ENCODE data around the gene PRSS23. TPM values are rescaled to one million over a fixed set of nuclear protein-coding genes. Genes with fewer than 3 reads are reported as not detected.
"Not testable (repeated sequence)": the region's sequence is repeated elsewhere in the genome, so short reads cannot be mapped to it uniquely, and the experiment has no call there.

PRSS23 gene, protein sequence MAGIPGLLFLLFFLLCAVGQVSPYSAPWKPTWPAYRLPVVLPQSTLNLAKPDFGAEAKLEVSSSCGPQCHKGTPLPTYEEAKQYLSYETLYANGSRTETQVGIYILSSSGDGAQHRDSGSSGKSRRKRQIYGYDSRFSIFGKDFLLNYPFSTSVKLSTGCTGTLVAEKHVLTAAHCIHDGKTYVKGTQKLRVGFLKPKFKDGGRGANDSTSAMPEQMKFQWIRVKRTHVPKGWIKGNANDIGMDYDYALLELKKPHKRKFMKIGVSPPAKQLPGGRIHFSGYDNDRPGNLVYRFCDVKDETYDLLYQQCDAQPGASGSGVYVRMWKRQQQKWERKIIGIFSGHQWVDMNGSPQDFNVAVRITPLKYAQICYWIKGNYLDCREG
- 1 to 10 TPM; 1.6 to 2.0 TPM for total RNA-seq

DNA sequence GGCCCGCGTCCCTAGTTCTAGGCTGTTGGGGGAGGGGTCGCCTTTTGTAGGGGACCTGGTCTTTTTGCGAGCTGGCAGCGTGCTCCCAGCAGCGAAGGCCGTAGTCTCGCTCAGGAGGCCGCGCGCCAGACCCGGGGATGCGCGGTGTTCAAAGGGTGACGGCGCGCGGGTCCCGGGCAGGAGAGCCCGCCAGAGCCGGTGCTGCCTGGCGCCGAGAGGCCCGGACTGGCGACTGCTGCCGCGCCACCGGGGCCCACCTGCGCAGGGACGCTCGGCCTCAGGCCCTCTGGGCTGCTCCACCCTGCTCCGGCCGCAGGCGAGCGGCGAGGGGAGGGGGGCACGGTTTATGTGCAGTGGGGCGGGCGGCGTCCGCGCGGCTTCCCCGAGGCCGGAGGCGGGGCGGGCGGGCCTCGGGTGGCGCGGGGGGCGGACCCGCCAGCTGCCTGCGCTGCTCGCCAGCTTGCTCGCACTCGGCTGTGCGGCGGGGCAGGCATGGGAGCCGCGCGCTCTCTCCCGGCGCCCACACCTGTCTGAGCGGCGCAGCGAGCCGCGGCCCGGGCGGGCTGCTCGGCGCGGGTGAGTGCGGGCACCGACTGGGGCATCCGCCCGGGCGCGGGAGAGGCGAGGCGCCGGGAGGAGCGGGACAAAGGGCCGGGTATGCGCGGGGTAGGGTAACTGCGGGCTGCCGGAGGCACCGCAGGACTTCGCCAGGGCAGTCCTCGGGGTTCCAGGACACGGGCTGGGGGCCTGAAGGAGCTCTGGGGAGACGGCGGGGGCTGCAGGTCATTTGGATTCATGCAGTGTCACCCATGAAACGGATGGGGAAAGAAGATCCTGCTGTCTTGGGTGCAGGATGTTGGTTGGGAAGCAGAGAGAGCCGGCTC is at the start of gene PRSS23:
Gene PRSS23 (plus strand): TSS at position 467 of the 884 bp plus-strand sequence. CDS start 7,102 bp downstream, outside the sequence.
- DNase-seq (ENCODE audit: low spot score in 2 of 2) (peak; percentile 45 to 58), ATAC-seq (peak; percentile 73 to 78)
- Mint-ChIP-seq H3K27ac (no peak within 1 kb of the TSS), H3K9me3 (no peaks in the 10 kb centered on the region), H3K36me3 (peaks cover 0 to 7% of the 10 kb centered on the region in 2 donors)

DNA sequence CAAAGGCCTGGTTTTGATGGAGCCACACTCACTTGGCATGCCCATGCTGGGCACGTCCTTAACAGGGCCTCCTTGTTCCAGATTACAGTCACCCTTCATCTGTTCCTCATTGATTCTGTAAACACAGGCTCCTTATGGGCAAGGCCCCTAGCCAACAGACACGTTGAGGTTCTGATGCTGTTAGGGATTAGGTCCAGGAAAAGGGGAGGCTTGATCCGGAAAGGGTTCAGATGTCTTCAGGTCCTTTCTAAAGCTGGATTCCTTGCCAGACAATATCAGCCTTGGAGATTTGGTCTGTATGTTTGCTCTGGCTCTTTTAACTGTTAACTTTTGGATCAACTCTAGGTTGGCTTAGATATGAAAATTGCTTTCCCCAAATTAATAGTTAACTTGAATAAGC is 46.9 kb upstream of the PRSS23 start:
- H3K27ac Mint-ChIP-seq, result no peak overlapping the region
- no peaks in the 10 kb centered on the region for H3K36me3 Mint-ChIP-seq
- DNase-seq (ENCODE audit: low spot score in 2 of 2) (no peak), ATAC-seq (no peak)
- no peaks in the 10 kb centered on the region for H3K9me3 Mint-ChIP-seq

DNA sequence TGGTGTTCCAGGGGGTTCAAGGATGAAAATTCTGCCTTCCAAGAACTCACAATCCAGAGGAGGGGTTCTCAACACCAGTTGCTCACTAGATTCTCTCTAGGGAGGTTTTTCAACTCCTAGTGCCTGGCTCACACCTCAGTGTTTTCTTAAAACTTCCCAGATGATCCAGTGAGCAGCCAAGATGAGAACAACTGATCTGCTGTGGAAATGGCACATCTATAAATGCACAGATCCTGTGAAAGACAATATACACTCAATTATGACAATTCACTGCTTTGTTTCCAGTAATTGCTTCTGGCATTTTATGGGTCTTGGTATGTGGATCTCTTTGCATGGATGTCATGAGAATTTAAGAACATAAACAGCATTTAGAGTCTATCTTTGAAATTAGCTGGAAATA is 45.2 kb upstream of the PRSS23 start:
- no peak overlapping the region for H3K27ac Mint-ChIP-seq

DNA sequence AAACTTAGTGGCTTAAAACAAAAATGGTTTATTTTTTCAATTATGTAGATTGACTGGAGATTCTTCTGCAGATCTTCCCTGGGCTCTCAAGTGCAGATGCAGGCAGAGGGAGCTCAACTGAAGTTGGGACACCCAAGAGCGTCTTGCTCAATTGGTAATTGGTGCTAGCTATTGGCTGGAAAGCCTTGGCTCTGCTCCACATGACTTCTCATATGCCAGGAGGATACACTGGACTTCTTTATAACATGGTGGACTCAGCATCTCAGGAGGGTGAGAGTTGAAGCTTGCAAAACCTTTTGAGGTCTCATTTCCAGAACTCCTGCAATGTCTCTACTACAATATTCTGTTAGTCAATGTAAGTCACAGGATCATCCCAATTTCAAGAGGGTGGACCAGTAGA is 42.2 kb upstream of the PRSS23 start:
- ATAC-seq (no peak), DNase-seq (ENCODE audit: low spot score in 2 of 2) (no peak)
- no peak overlapping the region for H3K27ac Mint-ChIP-seq
- H3K36me3 Mint-ChIP-seq, result no peaks in the 10 kb centered on the region
- H3K9me3 Mint-ChIP-seq, result no peaks in the 10 kb centered on the region

More for the DNA sequence above, 45.2 kb upstream of the PRSS23 start:
- no peaks in the 10 kb centered on the region for H3K9me3 Mint-ChIP-seq
- H3K36me3 Mint-ChIP-seq, result no peaks in the 10 kb centered on the region
- DNase-seq (ENCODE audit: low spot score in 2 of 2) (no peak), ATAC-seq (no peak)

DNA sequence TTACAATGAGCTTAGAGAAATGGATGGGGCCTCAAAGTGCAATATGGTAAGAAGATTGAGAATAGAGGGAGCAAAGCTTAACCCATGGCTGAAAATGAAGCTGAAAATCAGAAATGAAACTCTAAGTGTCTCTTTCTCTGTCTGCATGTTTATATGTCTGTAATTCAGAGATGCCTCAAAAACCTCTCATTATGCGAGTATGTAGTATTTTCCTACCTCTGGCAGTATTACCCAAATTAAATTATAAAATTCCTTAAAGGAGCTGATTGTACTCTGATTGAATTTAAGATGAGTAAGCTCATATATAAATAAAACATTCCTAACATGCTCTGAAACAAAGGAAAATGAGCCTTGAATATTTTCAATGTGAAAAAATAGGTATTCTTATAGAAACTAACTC is 39.8 kb upstream of the PRSS23 start:
- H3K27ac Mint-ChIP-seq, result no peak overlapping the region
- ATAC-seq (no peak), DNase-seq (ENCODE audit: low spot score in 2 of 2) (no peak)
- no peaks in the 10 kb centered on the region for H3K9me3 Mint-ChIP-seq
- no peaks in the 10 kb centered on the region for H3K36me3 Mint-ChIP-seq

DNA sequence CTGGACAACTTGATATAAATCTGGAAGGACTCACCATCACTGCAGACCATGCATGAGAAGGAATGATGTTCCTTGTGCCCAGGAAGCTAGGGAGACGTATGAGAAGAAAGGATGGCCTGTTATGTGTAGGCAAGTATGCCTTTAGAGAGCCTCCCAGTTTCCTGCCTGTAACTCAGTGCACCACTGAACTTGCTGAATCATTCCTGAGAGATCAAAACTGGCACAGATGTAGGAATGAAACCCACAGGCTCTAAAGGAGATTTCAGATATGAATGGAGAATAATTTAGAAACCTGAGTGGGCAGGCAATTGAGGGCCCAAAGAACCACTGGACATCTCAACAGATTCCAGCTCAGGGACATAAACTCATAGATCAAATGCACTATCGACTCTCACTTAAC is 38.4 kb upstream of the PRSS23 start:
- DNase-seq (ENCODE audit: low spot score in 2 of 2), result no peak
- H3K36me3 Mint-ChIP-seq, result no peaks in the 10 kb centered on the region
- H3K9me3 Mint-ChIP-seq, result no peaks in the 10 kb centered on the region
- no peak overlapping the region for H3K27ac Mint-ChIP-seq
- ATAC-seq, result no peak

DNA sequence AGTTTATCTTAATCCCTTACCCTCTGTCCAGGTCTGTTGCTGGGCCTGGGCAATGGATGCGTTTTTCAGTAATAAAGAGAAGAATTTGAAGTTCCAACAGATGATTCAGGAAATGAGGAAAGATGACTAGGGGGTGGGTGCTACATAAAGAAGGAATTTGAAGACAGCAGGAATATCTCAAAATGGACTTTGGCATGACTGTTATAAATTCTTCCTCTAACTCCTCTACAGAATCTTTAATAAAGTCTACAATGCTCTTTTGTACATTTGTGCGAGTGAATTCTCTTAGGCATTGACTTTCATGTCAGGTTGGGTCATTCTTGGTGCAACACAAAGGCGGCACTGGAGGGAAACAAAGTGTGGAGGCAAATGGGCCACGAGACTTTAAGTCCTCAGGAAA is 35.1 kb upstream of the PRSS23 start:
- Mint-ChIP-seq H3K36me3 (no peaks in the 10 kb centered on the region), H3K9me3 (no peaks in the 10 kb centered on the region), H3K27ac (no peak overlapping the region)
- DNase-seq (ENCODE audit: low spot score in 2 of 2), result no peak
- ATAC-seq, result no peak

DNA sequence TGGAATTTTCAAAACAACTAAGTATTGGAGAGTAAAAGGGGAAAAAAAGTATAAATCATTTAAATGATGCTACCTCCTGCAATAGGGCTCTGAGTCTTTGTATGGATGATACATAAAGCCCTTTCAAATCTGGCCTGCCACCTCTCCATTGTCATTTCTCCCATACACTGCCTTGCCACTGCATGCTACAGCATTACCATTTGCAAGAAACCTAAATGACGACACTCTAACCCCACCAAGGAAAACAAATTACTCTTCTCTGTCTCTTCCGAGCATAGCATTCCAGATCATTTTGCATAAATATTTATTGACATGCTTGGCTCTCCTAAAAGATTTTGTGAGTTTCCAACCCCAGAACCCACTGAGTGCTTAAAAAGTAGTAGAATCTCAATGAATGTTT is 34.5 kb upstream of the PRSS23 start:
- DNase-seq (ENCODE audit: low spot score in 2 of 2) (no peak), ATAC-seq (no peak)
- Mint-ChIP-seq H3K36me3 (no peaks in the 10 kb centered on the region), H3K9me3 (no peaks in the 10 kb centered on the region), H3K27ac (no peak overlapping the region)

DNA sequence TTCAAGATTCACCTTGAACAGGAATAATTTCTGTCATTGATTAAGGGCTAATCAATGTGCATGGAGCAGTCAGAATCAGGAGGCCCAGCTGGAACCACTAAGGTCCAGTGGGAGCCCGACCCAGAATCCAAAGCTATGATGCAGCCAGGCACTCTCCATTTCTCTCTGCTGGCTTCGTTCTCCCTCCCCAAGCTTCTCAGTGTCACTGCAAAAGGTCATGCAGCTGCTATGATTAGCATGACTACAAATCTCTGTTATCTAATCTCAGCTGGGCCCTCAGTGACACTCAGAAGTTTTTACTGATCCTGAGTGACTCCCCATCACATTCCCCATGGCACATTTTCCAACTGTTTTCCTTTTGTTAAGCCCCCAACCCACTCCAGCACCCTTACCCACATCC is 31.1 kb upstream of the PRSS23 start:
- ATAC-seq (no peak), DNase-seq (ENCODE audit: low spot score in 2 of 2) (no peak)
- peaks cover 0 to 4% of the 10 kb centered on the region in 2 donors for H3K36me3 Mint-ChIP-seq
- H3K9me3 Mint-ChIP-seq, result peaks cover 0 to 4% of the 10 kb centered on the region in 2 donors
- H3K27ac Mint-ChIP-seq, result no peak overlapping the region

DNA sequence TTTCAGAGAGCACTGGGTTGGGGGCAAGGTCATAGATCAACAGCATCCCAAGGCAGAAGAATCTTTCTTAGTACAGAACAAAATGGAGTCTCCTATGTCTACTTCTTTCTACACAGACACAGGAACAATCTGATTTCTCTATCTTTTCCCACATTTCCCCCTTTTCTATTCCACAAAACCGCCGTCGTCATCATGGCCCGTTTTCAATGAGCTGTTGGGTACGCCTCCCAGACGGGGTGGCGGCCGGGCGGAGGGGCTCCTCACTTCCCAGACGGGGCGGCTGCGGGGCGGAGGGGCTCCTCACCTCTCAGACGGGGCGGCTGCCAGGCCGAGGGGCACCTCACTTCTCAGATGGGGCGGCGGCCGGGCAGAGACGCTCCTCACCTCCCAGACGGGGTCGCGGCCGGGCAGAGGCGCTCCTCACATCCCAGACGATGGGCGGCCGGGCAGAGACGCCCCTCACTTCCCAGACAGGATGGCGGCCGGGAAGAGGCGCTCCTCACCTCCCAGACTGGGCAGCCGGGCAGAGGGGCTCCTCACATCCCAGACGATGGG is 29.8 kb upstream of the PRSS23 start:
- H3K27ac Mint-ChIP-seq; ATAC-seq; H3K9me3 Mint-ChIP-seq; H3K36me3 Mint-ChIP-seq; DNase-seq (ENCODE audit: low spot score in 2 of 2): not testable (repeated sequence)

DNA sequence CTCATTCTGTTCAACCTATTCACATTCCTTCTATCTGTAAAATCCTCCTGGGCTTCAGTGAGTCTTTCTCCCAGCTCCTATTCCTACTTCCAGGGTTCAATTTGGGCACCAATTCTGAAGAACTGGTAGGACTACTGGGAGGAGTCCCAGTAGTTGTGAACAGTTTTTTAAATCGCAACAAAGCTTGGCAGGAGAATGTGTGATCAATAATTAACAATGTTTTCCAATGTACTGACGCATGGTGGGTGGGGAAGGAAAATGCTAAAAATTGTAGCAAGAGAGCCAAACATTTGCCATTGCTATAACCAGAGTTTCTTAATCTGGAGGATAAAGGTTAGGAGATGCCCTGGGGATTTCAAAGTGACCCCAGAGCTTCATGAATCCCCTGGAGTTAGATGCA is 27.3 kb upstream of the PRSS23 start:
- no peak for ATAC-seq
- Mint-ChIP-seq H3K27ac (no peak overlapping the region), H3K9me3 (peaks cover 0 to 4% of the 10 kb centered on the region in 2 donors), H3K36me3 (peaks cover 0 to 4% of the 10 kb centered on the region in 2 donors)
- DNase-seq (ENCODE audit: low spot score in 2 of 2), result no peak

DNA sequence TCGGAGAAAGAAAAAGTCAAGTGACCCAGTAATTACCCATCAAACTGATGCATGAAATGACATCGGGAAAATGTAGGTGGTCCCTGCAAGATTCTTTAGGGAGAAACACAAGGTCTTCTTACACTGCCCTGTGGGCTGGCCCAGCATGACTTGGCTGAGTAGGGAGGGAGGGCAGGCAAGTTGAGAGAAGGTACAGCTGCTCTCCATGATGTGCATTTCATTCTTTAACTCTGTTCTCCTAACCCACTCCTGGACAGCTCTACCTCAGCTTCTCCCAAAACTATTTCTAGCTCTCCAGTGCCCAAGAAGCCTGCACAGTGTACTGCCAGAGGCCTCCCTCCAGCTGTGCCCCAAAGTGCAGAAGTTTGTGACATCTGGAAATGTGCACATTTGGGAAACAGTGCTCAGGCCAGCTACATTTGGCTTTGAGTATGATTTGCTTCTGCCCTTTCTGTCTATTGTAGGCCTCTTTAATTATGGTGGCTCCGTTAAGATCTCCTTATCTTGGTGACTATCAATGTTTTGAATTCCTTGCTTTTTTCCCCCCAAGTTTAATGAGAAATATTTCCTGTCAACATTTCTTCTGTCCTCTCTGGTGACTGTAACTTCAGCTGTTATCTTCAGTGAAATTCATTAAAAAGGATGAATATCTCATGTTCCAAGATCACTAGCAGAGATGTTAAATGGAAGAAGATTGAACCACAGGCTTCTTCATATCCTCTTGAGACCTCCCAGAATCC is 26.7 kb upstream of the PRSS23 start:
- H3K27ac Mint-ChIP-seq, result no peak overlapping the region
- ATAC-seq (no peak), DNase-seq (ENCODE audit: low spot score in 2 of 2) (no peak)
- H3K36me3 Mint-ChIP-seq, result peaks cover 0 to 4% of the 10 kb centered on the region in 2 donors
- H3K9me3 Mint-ChIP-seq, result peaks cover 0 to 4% of the 10 kb centered on the region in 2 donors

DNA sequence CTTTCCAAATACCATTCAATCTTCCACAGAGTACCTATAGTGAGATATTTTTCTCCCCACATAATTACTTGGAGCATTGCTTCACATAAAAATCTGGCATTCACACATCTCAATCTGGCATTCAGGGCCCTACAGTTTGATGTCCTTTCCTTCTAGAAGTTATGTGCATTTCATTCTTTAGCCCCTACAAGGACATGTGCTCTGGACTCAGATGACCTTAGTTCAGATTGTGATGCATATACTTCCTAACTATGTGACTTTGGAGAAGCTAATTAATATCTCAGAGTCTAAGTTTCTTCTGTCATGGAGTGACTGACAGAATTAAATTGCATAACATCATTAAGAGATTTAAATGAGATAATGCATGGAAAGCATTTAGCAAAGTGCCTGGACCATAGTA is 25.9 kb upstream of the PRSS23 start:
- no peak for ATAC-seq
- Mint-ChIP-seq H3K9me3 (peaks cover 0 to 4% of the 10 kb centered on the region in 2 donors), H3K27ac (no peak overlapping the region), H3K36me3 (peaks cover 0 to 4% of the 10 kb centered on the region in 2 donors)
- DNase-seq (ENCODE audit: low spot score in 2 of 2), result no peak

DNA sequence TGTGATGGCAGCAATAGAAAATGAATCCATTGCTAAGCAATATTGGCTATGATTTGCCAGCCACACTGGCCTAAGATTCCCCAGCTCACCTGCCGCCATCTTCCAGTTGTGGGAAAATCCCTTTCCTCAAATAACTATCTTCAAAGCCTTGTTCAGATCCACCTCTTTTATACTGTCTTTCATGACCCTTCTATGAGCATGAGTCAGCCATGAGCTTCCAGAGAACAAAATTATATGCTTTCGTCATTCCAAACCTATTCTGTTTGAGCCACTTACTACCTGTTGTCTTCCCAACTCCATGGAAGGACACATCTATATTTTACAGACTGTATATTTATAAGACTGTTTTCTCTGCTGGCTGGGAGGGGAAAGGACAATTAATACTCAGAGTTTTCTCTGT is 25.0 kb upstream of the PRSS23 start:
- no peak for DNase-seq (ENCODE audit: low spot score in 2 of 2)
- no peak overlapping the region for H3K27ac Mint-ChIP-seq
- H3K9me3 Mint-ChIP-seq, result peaks cover 0 to 4% of the 10 kb centered on the region in 2 donors

DNA sequence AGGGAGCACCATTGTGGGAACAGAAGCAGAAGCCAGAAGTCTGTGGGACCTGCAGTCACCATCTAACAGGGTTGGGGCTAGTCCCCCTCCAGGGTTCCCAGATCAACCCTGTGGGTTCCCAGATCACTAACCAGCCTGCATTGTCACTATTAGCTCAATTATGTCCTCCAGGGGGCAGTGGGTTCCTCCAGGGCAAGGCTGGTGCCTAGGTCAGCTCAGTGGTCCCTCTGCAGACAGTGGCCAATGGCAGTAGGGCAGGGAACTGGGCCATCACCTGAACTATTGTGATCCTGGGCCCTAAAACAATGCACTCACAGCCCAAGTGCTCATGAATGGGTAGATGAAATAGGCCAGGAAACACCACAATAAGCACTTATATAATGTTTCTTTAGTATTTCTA is 18.8 kb upstream of the PRSS23 start:
- H3K9me3 Mint-ChIP-seq, result no peaks in the 10 kb centered on the region
- no peak overlapping the region for H3K27ac Mint-ChIP-seq
- no peak for ATAC-seq
- no peak for DNase-seq (ENCODE audit: low spot score in 2 of 2)
- H3K36me3 Mint-ChIP-seq, result no peaks in the 10 kb centered on the region

More for the DNA sequence above, 25.0 kb upstream of the PRSS23 start:
- peaks cover 0 to 4% of the 10 kb centered on the region in 2 donors for H3K36me3 Mint-ChIP-seq
- no peak for ATAC-seq

DNA sequence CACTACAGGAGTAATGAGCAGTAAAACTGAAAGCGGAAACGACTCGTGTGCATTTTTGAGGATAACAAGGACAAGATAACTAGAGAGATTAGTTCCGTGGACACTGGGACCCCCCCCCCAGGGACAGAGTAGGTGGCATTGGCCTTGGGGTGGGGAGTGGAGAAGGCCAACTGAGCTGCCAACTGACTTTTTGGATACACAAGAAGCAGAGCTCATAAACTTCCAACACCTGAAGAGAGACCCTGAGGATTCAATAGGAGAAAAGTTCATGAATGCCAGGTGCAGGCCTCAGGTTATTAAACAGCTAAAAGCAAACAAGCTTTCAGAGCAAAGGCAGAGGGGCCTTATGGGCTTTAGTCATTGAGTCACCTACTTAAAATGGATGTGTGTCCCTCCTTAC is 17.6 kb upstream of the PRSS23 start:
- Mint-ChIP-seq H3K36me3 (no peaks in the 10 kb centered on the region), H3K27ac (no peak overlapping the region), H3K9me3 (no peaks in the 10 kb centered on the region)
- DNase-seq (ENCODE audit: low spot score in 2 of 2), result no peak
- no peak for ATAC-seq

DNA sequence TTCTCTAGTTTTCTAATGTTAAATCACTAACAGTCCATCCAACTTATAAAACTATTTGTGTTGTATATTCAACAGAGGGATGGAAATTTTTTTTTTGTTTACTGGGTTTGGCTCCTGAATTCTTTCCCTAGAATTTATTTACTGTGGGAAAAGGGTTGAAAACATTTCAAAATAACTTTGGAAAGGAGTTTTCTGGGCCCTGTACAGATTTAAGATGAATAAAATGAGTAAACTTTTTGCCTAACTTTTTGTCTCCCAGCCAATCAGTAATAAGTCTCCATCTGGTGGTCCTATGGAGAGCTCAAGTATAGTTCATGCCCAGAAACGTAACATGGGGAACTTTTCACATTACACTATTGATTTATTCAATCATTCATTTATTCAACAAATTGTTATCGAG is 16.7 kb upstream of the PRSS23 start:
- Mint-ChIP-seq H3K27ac (no peak overlapping the region), H3K36me3 (no peaks in the 10 kb centered on the region), H3K9me3 (no peaks in the 10 kb centered on the region)
- ATAC-seq (no peak), DNase-seq (ENCODE audit: low spot score in 2 of 2) (no peak)
